SIG-M5 treated with dmso at 0.1 percent for 504 hours (cell line): ENCODE results near the gene MAGI2.
"Not testable (repeated sequence)": the region's sequence is repeated elsewhere in the genome, so short reads cannot be mapped to it uniquely, and the experiment has no call there.

Source experiments
- DNase-seq: peaks from one replicate; lab custom pipeline; 2025; ENCODE audit not compliant: unreplicated experiment; lab: John Stamatoyannopoulos, UW

The MAGI2 gene

DNA sequence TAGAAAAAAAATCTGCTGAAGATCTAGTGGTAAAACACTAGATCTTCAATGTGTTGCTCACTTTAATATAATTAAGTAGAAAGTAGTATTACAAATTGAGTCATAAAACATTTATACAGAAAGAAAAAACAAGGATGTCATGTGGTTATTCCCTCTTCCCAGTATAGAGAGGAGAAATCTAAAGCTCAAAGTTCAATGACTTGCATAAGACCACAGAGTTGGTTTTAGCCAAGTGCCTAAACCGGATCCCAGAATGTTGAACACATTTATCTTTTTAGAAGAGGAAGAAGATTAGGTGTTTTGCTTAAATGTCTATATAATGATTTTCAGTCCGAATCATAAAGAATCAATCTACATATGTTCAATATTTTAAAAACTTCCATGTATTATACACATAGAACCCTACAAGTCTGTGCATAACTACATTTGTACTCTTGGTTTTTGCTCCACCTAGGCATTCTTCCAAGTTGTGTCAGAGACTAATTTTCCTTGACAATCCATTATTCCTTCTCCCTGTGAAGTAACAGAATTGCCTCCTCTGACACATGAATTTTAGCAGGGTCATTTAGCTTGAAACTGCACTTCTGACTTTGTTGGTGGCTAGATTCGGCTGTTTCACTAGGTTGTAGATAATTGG, 389.2 kb downstream of the MAGI2 start:
- no peak for DNase-seq

DNA sequence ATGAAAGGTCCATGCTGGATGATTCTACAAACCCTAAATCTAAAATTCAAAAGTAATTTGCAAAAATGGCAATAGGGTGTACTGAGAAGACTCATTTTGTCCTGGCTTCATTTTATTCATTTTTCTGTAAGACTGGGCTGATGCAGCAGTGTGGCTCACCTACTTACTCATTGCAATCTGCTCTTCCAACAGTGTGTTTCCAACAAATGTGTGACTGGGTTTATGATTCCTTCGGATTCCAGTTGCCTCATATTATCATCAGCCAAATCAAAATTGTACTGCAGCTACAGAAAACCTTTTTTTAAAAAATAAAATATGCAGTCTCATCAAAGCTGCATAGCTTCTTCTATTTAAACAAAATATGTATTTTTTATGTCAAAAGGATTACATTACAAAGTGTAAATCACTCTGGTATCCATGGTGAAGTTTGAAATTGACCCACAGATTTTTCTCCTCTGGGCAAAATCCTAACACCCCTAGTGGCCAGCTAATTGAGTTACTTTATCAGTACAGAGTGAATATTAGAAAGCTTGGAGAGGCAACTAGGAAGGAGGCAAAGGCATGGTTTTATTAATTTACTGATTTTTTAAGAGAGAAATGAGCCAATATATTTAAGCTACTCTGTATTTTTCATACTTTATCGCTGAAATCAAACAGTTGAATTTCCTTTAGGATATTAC, 390.3 kb downstream of the MAGI2 start:
- DNase-seq: no peak

DNA sequence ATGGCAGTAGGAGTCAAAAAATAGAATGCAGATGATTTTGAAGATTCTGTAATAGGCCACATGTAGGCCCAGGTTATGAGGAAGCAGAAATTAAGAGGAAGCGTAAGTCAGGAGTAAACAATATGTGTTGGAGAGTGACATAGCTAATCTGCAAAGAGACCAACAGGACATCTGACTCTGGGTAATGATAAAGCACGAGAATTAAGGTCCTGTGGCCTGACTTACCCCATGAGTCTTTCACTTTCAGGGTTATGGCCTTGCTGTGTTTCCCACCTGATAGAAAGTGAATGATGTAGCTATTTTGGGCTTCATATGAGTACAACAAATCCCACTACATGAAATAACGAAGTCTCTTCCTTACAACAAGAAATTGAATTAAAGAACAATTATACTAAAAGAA, 393.0 kb downstream of the MAGI2 start:
- DNase-seq: no peak

DNA sequence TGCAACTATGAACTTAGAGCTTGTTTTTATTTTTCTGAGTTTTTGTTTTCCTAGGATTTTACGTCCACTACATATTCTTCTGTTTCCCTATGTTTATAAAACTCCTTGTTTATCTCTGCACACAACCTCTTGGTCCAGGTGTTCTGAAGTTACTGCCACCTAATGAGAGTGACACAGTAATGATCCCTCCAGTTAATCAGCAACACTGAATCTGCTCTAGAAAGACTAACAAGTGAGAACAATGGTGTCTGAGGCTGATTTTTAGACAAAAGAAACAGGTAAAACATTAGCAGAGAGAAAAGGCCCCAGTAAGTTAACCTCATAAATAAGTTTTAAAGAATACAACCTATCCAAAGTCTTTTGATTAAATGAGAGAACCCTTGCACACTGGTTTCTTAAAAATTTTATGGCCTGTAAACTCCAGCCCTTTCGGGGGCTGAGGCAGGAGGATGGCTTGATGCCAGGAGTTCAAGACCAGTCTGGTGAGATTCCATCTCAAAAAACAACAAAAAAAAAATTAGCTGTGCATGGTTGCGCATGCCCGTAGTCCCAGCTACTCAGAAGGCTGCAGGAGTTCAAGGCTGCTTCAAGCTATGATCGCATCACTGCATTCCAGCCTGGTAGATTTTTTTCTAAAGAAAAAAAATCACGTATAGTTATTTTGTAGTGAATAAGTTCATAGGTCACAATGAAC, 397.6 kb downstream of the MAGI2 start:
- peak; percentile 28 for DNase-seq

DNA sequence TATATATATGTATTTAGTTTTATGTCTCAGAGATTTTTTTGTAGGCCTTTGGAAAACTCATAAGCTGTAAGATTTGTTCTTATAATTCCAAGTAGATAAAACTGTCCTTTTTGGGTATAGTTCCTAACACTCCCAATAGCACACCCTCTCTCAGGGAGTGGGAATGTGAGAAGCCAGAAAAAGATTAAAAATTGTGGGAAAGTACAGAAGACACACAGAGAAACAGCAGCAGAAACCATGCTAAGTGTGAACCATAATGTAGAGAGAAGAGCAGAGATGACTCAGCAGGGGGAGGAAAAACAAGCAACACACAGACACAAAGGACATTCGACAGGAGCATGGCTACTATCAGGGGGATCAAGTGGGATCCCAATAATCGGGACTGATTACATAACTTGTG, 401.6 kb downstream of the MAGI2 start:
- DNase-seq: no peak

DNA sequence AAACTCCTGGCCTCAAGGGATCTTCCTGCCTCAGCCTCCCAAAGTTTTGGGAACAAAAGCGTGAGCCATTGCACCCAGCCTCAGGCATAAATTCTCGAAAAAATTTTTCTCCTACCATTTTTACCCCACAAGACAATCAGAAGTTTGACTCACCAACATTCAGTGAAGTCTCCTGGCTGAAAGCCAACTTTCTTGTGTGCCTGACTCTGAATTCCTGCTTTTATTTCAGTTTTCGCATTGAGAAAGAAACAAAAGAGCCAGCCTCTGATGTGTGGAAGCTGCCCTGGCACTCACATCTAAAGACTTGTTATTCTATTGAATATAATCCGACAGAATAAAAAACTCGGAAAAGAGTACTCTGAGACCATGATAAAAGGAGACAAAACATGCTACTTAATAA, 402.9 kb downstream of the MAGI2 start:
- DNase-seq: no peak

DNA sequence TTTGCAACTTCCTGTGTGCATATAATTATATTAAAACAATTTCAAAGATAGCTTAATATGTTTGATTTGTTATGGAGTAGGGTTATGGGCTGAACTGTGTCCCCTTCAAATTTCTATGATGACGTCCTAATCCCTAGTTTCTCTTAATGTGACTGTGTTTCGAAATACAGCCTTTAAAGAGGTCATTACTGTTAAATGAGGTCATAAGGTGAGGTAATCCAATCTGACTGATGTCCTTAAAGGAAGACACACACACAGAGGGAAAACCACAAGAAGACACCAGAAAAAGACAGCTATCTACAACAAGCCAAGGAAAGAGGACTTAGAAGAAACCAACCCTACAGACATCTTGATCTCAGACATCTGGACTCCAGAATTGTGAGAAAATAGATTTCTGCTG, 407.4 kb downstream of the MAGI2 start:
- no peak for DNase-seq

DNA sequence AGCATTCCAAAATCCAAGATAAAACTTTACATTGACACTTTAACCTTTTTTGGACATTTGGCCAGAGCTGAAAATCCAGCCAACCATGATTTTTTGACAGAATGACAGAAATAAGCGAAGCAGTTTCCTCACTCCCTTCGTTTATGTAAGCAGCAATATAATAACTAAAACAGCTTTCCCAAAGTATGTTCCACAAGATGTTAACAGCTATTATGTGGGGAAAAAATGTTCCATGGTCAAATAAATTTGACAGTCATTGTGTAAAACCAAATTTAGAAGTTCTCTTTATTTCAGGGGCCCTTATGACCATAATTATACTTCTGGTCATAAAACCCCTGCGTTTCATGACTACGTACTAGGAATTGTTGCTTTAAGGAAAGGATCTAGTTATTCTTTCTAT, 416.5 kb downstream of the MAGI2 start:
- DNase-seq: no peak

DNA sequence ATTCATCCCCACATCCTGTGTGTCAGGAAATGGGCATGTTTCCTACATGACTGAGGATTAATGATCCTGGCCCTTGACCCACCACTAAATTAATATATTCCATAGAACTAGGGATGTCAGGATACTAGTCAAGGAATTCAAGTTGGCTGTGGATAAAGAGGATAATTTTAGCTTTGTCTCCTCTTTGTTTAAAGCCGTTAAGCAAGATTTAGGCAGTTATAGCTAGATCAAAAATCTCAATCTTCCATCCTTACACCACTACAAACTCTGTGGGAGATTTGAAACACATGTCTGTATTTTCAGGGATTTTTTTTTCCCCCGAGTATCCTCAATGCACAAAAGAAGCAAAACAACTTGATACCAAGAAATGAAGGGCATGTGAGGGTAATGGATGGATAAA, 417.1 kb downstream of the MAGI2 start:
- DNase-seq: no peak

DNA sequence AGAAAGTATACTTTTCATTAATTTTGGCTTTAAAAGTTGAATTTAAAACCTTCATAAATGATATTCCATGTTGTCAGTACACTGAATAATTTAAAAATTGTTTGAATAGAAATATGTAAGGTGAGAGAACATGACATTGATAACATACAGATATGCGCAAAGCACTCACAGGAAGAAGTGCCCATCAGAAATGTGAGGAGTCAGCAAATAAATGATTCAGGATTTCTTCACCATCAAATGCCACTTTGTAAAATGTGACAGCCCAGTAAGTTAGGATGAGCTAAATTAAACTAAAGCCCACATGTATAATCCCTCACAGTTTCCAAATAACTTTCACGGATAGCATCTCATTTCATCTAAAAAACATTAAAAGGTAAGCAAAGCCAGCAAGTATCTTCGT, 417.6 kb downstream of the MAGI2 start:
- no peak for DNase-seq

DNA sequence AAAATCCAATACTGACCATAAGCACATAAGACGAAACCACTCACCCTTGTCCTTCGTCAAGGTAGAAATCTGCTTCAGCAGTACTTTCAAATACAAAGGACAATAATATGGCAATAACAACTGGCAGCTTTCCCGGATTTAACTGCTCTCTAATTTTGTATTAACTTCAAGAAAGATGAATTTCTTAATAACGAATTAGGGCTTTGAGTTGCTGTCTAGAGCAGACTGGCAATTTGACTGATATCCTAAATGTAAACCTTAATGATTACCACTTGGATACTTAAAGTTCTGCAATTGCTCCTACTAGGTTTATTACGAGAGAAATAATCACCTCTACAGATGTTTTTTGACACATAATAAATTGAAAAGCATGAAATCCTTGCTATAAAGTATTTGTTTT, 418.7 kb downstream of the MAGI2 start:
- DNase-seq: no peak

DNA sequence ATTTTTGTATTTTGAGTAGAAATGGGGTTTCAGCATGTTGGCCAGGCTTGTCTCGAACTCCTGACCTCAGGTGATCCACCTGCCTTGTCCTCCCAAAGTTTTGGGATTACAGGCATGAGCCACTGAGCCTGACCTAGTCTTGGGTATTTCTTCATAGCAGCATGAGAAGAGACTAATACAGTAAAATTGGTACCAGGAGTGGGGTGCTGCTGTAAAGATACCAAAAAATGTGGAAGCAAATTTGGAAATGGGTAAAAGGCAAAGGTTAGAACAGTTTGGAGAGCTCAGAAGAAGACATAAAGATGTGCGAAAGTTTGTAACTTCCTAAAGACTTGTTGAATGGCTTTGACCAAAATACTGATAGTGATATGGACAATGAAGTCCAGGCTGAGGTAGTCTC, 433.8 kb downstream of the MAGI2 start:
- not testable (repeated sequence) for DNase-seq

DNA sequence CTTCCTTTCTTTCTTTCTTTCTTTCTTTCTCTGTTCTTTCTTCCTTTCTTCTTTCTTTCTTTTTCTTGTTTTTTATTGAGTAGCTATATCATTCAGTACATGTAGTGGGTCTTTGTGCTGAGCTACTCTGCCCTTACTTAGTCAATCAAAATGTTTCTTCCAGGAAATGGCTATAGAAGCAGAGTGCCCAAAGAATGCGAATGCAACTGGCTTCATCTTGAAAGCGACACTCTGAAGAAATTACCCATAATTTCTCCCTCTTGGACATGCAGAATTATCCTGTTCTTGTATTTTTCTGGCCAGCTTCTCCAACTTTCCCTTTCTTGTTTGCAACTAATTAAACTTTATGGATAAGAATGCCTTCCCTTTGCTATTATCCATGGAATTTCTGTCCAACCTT, 441.5 kb downstream of the MAGI2 start:
- DNase-seq: no peak

DNA sequence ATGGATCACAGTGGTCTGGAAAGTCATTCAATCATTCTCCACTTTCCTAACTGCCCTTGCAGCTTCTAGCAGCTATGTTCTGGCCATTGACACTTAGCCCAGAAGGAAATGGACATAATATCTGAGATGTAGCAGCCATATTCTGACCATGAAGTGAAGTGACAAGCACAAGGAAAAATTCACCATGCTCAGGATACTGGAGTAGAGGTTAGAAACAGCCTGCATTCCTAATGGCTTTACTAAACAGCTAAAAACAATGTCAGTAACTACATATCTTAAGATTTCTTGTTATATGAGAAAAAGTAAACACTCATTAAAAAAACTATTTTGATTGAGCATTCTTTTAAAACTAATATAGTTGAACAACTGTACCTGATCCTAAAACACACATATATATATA, 443.8 kb downstream of the MAGI2 start:
- DNase-seq: no peak

DNA sequence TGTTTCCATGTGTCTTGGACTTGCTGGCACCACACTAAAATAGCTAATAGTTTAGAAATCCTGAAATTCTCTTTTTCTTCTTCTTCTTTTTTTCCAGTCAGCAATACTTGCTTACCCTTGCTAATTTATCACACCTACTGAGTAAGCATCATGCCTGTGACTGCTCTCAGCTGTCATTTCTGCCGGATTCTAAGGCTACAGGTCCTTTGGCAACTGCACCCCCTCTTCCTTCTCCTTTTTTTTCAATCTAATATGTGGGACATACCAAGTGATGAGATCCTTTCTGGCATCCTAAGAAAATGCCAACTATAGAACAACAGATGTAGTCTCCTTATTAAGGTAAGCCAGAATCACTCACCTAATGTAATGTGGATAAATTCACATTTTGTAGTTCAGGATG, 444.7 kb downstream of the MAGI2 start:
- DNase-seq: no peak

DNA sequence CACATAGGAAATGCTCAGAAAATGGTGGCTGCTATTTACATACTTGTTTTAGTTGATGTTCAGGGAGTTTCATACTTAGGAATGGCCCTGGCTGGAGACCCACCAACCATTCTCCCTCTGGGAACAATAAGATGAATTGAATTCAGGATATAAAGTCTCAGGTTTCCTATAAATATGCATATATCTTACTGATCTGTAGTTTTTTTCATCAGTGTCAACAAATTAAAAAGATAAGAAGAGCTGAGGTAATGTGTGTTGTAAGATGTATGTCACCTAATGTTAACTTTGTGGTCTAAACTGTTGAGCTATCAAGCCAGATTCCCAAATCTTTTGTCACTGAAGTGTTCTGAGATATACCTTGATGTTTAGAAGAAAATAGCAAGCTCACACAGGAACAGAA, 457.5 kb downstream of the MAGI2 start:
- DNase-seq: no peak

DNA sequence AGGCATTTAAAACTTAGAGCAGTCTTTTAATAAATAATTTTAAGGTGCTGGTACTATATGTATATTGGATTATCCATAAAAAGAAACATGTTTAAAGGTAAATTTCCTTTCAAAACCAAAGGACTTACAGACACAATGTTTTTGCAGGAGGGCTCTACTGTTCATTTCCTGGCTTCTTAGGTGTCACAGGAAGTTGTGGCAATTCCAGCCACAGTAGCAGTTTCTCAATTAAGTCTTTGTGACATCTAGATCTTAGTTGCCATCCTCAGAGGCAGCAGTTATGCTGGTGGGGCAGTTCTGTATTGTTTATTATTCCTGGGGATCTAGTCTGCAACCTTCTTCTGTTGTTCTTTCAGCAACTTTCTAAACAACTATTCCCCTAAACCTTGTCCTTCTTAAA, 460.1 kb downstream of the MAGI2 start:
- DNase-seq: no peak

DNA sequence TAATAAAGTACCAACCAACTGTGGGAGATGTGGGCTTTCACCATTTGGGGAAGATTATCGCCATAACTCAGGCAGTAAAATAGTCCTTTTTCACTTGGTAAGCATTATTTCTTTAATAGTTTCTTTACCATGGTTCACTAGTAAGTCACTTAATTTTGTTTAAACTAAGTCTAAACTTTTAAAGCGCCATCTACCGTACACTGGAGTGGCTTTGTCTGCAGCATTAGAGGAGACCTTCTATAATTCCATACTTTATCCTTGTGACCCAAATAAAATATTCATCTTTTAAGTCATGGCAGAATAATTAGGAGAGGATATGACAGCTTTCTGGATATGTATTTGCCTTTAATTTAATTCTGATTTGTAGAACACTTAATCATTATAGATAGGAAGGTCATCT, 468.0 kb downstream of the MAGI2 start:
- DNase-seq: no peak

DNA sequence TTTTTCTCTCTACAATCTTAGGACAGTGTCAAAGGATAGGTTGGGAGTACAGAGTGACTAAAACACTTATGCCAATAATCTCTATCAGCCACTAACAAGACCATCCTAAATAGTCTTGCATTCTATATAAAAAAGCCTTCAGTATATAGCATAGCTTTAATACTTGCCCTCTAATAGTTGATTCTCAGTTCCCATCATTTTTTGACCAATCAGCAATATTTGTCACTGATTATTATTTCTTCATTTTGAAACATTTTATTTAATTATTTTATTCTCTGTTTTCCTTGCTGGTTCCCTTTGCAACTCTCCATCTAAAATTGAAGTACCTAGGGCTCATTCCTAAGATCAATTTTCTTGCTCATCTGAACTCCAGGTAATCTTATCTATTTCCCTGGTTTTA, 470.0 kb downstream of the MAGI2 start:
- no peak for DNase-seq

DNA sequence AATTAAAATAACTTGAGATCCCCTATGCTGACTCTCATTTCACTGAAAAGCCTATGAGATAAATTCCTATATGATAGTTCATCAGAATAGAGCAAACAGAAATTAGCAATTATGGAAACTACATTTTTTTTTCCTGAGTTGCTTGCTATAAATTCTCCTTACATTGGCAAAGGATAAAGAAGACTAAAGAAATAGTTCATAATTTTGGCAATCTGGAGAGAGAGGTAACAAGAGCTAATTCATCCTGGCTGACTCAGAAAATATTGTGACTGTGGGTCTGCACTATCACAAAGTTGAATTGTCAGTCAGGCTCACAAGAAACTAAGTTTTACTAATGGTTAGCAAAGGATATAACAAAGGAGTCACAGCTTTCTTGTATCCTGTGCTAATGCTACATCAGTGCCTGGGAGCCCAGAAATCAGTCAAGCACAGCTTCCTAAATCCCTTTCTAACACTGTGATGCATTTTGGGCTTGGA, 483.0 kb downstream of the MAGI2 start:
- no peak for DNase-seq

DNA sequence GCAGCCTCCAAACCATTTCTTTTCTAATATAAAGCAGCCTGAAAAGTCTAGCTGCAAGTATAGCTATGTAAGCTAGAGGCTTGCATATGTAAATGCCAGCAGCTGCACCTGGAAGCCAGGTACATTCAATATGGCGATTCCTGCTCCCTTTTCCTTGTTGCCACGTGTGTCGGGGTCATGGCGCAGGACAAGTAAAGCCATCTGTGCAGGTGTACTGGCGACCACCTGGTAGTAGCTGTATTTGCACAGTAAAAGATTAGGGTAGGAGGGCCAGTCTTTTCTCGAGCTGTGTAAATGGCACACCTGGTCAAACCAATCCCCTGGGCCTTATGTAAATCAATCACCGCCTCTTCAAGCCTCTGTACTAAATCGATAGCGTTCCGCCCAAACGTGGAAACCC, 484.5 kb downstream of the MAGI2 start:
- no peak for DNase-seq

DNA sequence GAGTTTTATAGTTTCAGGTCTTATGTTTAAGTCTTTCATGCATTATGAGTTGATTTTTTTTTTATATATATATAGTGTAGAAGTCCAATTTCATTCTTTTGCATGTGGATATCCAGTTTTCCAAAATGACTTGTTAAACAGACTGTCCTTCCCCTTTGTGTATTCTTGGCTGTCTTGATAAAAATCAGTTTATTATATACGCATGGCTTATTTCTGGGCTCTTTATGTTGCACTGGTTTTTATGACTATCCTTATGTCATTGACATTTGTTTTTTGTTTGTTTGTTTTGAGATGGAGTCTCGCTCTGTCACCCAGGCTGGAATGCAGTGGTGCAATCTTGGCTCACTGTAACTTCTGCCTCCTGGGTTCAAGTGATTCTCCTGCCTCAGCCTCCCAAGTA, 485.9 kb downstream of the MAGI2 start:
- not testable (repeated sequence) for DNase-seq
